Measurements from ENCODE around the gene TBC1D22A. TPM values are rescaled to one million over a fixed set of nuclear protein-coding genes. Genes with fewer than 3 reads are reported as not detected.

TBC1D22A gene
- total RNA-seq, 2 donors from 2014 or later: 29.5 to 34.8 TPM

DNA sequence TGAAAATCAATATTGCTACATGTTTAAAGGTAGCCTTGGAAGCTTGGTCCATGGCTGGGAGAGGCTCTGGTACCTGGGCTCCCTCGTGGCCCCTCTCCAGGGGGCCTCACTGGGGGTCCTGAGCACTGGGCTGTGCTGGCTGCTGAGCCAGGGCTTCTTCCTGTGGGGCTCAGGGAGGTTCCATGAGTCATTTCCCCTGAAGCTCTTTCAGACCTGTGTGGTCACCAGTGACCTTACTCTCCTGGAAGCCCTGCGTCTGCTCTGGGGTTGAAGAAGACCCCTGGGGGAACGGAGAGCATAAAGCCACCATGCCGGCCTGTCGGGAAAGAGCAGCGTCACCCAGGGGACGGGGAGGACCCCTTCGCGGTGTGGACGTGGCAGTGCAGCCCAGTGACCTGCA lies 389.0 kb downstream of the TBC1D22A start:
- Mint-ChIP-seq H3K27me3 (ENCODE audit: low read depth) (no peaks in the 10 kb centered on the region), H3K27ac (no peak overlapping the region), H3K9me3 (no peaks in the 10 kb centered on the region)

DNA sequence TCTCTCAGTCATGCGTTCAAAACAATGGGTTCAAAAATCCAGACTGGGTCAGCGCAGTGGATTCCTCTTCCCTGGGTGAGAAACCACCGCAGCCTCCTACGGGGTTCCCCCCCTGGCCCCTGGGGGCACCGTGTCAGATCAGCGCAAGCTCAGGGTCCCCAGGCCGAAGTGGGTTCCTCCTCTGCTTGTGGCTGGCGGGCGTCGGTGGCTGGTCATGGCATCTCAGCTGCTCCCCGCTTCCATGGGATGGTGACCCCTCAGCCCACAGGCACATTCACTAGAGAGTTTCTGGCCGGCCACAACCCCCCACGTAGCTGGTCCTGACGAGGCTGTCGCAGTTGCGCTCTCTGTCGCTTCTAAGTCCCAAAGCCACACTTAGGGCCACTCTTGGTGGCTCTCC lies 389.8 kb downstream of the TBC1D22A start:
- ATAC-seq (replicated peaks in 1 of 2) (no peak), DNase-seq (no peak)
- Mint-ChIP-seq H3K4me1 (ENCODE audit: low read depth) (no peaks in the 10 kb centered on the region), H3K9me3 (no peaks in the 10 kb centered on the region), H3K27ac (no peak overlapping the region), H3K4me3 (no peak overlapping the region), H3K36me3 (ENCODE audit: insufficient read depth in 2 of 2) (no peaks in the 10 kb centered on the region), H3K27me3 (ENCODE audit: low read depth) (no peaks in the 10 kb centered on the region)

More for the DNA sequence above, 389.0 kb downstream of the TBC1D22A start:
- DNase-seq (no peak), ATAC-seq (replicated peaks in 1 of 2) (no peak)
- no peak overlapping the region for H3K4me3 Mint-ChIP-seq
- H3K36me3 Mint-ChIP-seq (ENCODE audit: insufficient read depth in 2 of 2): no peaks in the 10 kb centered on the region
- no peaks in the 10 kb centered on the region for H3K4me1 Mint-ChIP-seq (ENCODE audit: low read depth)

DNA sequence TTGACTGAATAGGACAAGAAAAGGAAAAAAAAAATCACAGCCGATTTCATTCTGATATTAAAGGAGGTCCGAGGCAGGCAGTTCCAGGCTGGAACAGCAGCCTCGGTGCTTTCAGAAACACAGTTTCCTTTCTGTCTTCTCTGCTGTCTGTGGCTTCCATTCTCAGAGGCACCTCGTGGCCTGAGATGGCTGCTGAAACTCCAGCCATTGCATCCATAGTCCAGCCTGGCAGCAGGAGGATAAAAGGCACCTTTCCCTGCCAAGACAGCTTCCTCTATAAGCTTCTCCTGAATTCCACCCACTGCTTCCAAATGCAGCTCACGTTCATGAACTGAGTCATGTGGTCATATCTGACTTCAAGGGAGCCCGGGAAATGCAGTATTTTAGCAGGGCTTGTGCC lies 390.5 kb downstream of the TBC1D22A start:
- no peak for ATAC-seq (replicated peaks in 1 of 2)
- no peaks in the 10 kb centered on the region for H3K9me3 Mint-ChIP-seq
- no peaks in the 10 kb centered on the region for H3K27me3 Mint-ChIP-seq (ENCODE audit: low read depth)
- H3K27ac Mint-ChIP-seq: no peak overlapping the region
- H3K4me1 Mint-ChIP-seq (ENCODE audit: low read depth): no peaks in the 10 kb centered on the region
- H3K4me3 Mint-ChIP-seq: no peak overlapping the region
- no peaks in the 10 kb centered on the region for H3K36me3 Mint-ChIP-seq (ENCODE audit: insufficient read depth in 2 of 2)
- DNase-seq: no peak

DNA sequence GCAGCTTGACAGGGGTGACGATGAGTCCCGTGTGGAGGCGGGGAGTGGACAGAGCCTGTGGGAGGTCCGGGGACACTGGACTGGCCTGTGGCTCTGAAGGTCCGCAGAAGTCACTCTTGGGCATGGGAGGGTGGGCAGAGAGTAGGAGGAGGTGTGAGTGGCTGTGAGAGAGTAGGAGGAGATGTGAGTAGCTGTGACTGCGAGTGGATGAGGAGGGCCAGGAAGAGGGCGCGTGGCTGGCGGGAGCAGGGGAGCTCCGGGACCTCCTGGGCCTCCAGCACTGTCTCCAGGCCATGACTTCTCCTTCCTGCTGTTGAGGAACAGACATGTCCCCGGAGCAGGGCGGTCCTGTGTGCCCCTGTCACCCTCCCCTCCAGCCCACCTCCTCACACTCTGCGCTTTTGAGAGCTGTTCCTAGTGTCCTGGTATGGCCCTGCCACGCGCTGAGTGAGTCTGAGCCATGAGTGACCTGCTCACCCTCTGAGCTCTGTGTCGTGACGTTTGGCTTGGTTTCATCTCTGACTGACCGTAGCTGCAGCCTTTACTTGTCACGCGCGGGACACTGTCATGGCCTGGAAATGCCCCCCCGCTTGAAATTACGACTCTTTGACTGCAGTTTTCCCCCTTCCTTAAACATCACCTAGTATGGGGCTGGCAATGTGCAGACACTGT lies 391.5 kb downstream of the TBC1D22A start:
- no peaks in the 10 kb centered on the region for H3K9me3 Mint-ChIP-seq
- H3K36me3 Mint-ChIP-seq (ENCODE audit: insufficient read depth in 2 of 2): no peaks in the 10 kb centered on the region
- no peaks in the 10 kb centered on the region for H3K27me3 Mint-ChIP-seq (ENCODE audit: low read depth)
- DNase-seq (no peak), ATAC-seq (replicated peaks in 1 of 2) (no peak)
- H3K4me1 Mint-ChIP-seq (ENCODE audit: low read depth): no peaks in the 10 kb centered on the region
- no peak overlapping the region for H3K4me3 Mint-ChIP-seq
- no peak overlapping the region for H3K27ac Mint-ChIP-seq

DNA sequence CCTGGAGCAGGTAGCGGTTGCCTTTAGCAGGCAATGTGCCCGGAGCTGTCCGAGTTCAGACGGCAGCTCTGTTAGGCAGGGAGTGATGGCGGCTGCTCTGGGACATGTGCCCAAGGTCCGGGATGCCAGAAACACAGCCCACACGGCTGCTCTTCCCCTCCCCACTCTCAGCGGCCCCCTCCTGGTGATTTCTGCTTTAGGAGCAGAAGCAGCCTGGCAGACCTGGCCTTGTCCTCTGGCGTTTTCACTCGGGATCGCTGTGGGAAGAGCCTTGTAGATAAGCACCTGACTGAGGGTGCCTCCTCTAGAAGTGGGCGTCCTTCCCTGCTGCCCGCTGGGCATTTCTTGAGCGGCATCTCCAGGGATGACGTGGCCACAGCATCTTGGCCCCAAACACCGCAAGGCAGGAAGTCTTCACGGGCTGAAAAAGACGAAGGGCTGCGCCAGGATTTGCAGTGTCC lies 392.2 kb downstream of the TBC1D22A start:
- ATAC-seq (replicated peaks in 1 of 2) (no peak), DNase-seq (no peak)
- no peaks in the 10 kb centered on the region for H3K4me1 Mint-ChIP-seq (ENCODE audit: low read depth)
- H3K27me3 Mint-ChIP-seq (ENCODE audit: low read depth): no peaks in the 10 kb centered on the region
- no peak overlapping the region for H3K4me3 Mint-ChIP-seq
- H3K36me3 Mint-ChIP-seq (ENCODE audit: insufficient read depth in 2 of 2): no peaks in the 10 kb centered on the region
- no peaks in the 10 kb centered on the region for H3K9me3 Mint-ChIP-seq
- no peak overlapping the region for H3K27ac Mint-ChIP-seq

GRCh38 chr22:47155131-47155885 lies 392.9 kb downstream of the TBC1D22A start:
- DNase-seq (no peak), ATAC-seq (replicated peaks in 1 of 2) (no peak)
- Mint-ChIP-seq H3K36me3 (ENCODE audit: insufficient read depth in 2 of 2) (no peaks in the 10 kb centered on the region), H3K27ac (no peak overlapping the region), H3K4me3 (no peak overlapping the region), H3K27me3 (ENCODE audit: low read depth) (no peaks in the 10 kb centered on the region), H3K9me3 (no peaks in the 10 kb centered on the region), H3K4me1 (ENCODE audit: low read depth) (no peaks in the 10 kb centered on the region)

- no peak overlapping the region for H3K27ac Mint-ChIP-seq
- no peak overlapping the region for H3K4me3 Mint-ChIP-seq
- no peaks in the 10 kb centered on the region for H3K27me3 Mint-ChIP-seq (ENCODE audit: low read depth)
- no peaks in the 10 kb centered on the region for H3K4me1 Mint-ChIP-seq (ENCODE audit: low read depth)
- ATAC-seq (replicated peaks in 1 of 2) (no peak), DNase-seq (no peak)
- no peaks in the 10 kb centered on the region for H3K9me3 Mint-ChIP-seq
- no peaks in the 10 kb centered on the region for H3K36me3 Mint-ChIP-seq (ENCODE audit: insufficient read depth in 2 of 2)
Measured at GRCh38 chr22:47155912-47156311, 393.5 kb downstream of the TBC1D22A start.

DNA sequence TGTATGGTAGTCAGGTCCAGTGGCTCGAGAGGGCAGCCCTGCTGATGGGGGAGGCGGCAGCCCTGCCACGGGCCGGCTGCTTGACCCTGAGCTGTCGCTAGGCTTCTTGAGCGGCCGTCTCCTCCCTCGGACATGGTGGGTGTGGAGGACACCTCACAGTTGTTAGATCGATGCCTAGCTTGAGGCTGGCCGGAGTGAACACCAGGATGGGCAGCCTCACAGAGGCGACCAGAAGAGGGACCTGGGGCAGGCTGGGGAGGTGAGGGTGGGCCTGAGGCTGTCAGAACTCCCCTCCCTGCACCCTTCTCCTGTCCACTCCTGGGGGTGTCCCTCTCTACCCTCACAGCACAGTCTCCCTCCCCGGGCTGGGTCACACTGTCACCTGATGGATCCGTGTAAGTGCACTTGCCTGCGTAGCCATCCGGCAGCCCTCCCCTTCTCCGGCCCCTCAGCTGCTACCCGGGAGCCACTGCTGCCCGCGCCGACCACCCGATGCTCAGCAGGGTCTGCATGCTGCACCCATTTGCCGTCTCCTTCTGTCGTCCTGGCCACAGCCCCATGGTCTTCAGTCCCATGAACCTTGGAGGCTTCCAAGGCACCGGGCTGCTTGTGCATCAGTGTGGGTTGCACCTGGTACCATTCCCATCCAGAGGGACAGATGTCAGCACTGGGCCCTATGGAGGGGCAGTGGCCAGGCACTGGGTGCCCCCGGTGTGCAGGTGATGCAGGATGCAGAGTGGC lies 394.1 kb downstream of the TBC1D22A start:
- Mint-ChIP-seq H3K27ac (no peak overlapping the region), H3K9me3 (no peaks in the 10 kb centered on the region), H3K4me3 (no peak overlapping the region), H3K27me3 (ENCODE audit: low read depth) (no peaks in the 10 kb centered on the region), H3K36me3 (ENCODE audit: insufficient read depth in 2 of 2) (no peaks in the 10 kb centered on the region), H3K4me1 (ENCODE audit: low read depth) (no peaks in the 10 kb centered on the region)
- DNase-seq (no peak), ATAC-seq (replicated peaks in 1 of 2) (no peak)

DNA sequence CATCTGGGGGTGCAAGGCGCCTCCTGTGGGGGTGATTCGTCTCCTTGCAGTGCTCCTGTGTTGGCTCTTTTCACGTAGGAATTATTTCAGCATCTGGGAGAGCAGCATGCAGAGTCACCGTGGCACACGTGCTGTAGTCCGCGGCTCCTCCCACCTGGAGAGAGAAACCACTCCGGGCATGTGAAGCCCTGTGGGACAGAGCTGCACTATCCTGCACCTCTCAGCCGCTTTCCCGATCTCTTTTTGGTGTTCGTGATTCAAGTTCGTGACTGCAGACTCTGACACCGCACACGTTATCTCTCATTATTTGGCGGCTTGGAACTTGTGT lies 394.6 kb downstream of the TBC1D22A start:
- Mint-ChIP-seq H3K36me3 (ENCODE audit: insufficient read depth in 2 of 2) (no peaks in the 10 kb centered on the region), H3K4me3 (no peak overlapping the region), H3K4me1 (ENCODE audit: low read depth) (no peaks in the 10 kb centered on the region), H3K9me3 (no peaks in the 10 kb centered on the region), H3K27me3 (ENCODE audit: low read depth) (no peaks in the 10 kb centered on the region), H3K27ac (no peak overlapping the region)
- DNase-seq (no peak), ATAC-seq (replicated peaks in 1 of 2) (no peak)

- no peak for DNase-seq
- H3K4me1 Mint-ChIP-seq (ENCODE audit: low read depth): no peaks in the 10 kb centered on the region
- no peak for ATAC-seq (replicated peaks in 1 of 2)
Measured at GRCh38 chr22:47157486-47158270, 395.2 kb downstream of the TBC1D22A start.

DNA sequence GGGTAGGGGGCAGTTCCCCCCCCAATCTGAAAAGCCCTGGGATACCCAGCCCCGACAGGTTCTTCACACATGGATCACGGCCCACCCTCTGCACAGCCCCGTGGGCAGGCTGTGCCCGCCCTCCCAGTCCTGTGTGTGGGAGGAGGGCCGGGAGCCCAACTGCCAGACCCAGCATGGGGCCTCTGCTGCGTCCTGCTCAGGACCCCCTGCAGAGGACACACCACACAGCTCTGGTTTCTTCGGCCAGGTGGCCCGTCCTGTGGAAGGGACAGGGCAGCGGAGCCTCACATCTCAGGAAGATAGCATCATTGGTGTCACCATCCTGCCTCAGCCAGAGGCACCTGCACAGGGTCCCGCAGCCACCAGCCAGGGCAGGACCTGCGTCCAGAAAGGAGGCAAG lies 396.0 kb downstream of the TBC1D22A start:
- no peak overlapping the region for H3K27ac Mint-ChIP-seq
- no peak overlapping the region for H3K4me3 Mint-ChIP-seq
- DNase-seq (no peak), ATAC-seq (replicated peaks in 1 of 2) (no peak)
- no peaks in the 10 kb centered on the region for H3K4me1 Mint-ChIP-seq (ENCODE audit: low read depth)
- no peaks in the 10 kb centered on the region for H3K36me3 Mint-ChIP-seq (ENCODE audit: insufficient read depth in 2 of 2)
- H3K27me3 Mint-ChIP-seq (ENCODE audit: low read depth): no peaks in the 10 kb centered on the region
- H3K9me3 Mint-ChIP-seq: no peaks in the 10 kb centered on the region

More at GRCh38 chr22:47157486-47158270, 395.2 kb downstream of the TBC1D22A start:
- Mint-ChIP-seq H3K27me3 (ENCODE audit: low read depth) (no peaks in the 10 kb centered on the region), H3K36me3 (ENCODE audit: insufficient read depth in 2 of 2) (no peaks in the 10 kb centered on the region), H3K27ac (no peak overlapping the region), H3K9me3 (no peaks in the 10 kb centered on the region), H3K4me3 (no peak overlapping the region)

DNA sequence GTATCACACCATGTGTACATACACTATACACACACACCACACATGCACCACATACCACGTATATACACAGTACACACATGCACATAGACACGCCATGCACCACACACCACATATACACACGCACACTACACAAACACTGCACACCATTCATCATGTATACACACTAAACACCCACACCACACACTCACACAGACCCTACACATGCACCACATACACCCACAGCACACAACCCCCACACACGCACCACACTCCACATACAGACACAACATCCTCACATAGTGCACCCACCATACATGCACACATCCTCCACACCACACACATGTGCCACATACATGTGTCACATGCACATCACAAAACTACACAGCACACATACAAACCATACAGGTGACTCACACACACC lies 397.1 kb downstream of the TBC1D22A start:
- H3K27me3 Mint-ChIP-seq (ENCODE audit: low read depth): no peaks in the 10 kb centered on the region
- H3K27ac Mint-ChIP-seq: no peak overlapping the region
- H3K4me3 Mint-ChIP-seq: no peak overlapping the region
- ATAC-seq (replicated peaks in 1 of 2): no peak
- H3K4me1 Mint-ChIP-seq (ENCODE audit: low read depth): no peaks in the 10 kb centered on the region
- H3K9me3 Mint-ChIP-seq: no peaks in the 10 kb centered on the region
- no peaks in the 10 kb centered on the region for H3K36me3 Mint-ChIP-seq (ENCODE audit: insufficient read depth in 2 of 2)
- DNase-seq: no peak

DNA sequence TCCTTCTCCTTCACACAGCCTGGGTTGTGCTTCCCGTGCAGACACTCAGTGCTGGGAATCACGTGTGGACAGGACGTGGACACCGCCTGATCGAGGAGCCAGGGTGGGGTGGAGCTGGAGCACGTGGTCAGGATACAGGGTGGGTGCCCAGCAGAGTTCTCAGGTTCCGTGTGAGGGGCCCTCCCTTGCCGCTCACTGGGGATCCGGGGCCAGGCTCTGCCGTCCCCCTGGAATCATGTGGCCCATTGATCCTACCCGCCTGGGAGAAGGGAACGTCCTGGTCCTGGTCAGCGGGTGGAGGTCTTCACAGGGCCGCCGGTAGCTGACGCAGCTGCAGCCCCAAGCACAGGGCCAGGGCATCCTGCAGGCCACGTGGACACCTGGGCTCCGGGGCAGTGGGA lies 397.7 kb downstream of the TBC1D22A start:
- no peaks in the 10 kb centered on the region for H3K9me3 Mint-ChIP-seq
- DNase-seq (no peak), ATAC-seq (replicated peaks in 1 of 2) (no peak)
- no peak overlapping the region for H3K4me3 Mint-ChIP-seq
- H3K27ac Mint-ChIP-seq: no peak overlapping the region
- no peaks in the 10 kb centered on the region for H3K27me3 Mint-ChIP-seq (ENCODE audit: low read depth)
- H3K36me3 Mint-ChIP-seq (ENCODE audit: insufficient read depth in 2 of 2): no peaks in the 10 kb centered on the region
- H3K4me1 Mint-ChIP-seq (ENCODE audit: low read depth): no peaks in the 10 kb centered on the region

Measured in activated T-cell treated with anti-CD3 and anti-CD28 coated beads, Interleukin-2, amount 50 U/mL, for 72 hours (primary cell).